Bronchial epithelial cell (primary cell): Measurements from ENCODE around the gene PTPN12. TPM values are rescaled to one million over a fixed set of nuclear protein-coding genes. Genes with fewer than 3 reads are reported as not detected.

Experiments used
- DNase-seq: peaks from one replicate; pipeline ENCODE4 v3.0.0-alpha.2; 2010; ENCODE audit warnings: low read depth
- FAIRE-seq: peaks from 2 replicates; lab custom pipeline; 2011; peaks lifted over from hg19 to GRCh38; lab: Jason Lieb, UNC
- H3K27me3 ChIP-seq: 2 replicates; pipeline ENCODE4 v1.5.1; 2011; ENCODE audit warnings: low read length; ENCODE audit not compliant: control insufficient read depth, insufficient read depth
- H3K36me3 ChIP-seq: 2 replicates; pipeline ENCODE4 v1.5.1; 2011; ENCODE audit warnings: low read length; ENCODE audit not compliant: control insufficient read depth, insufficient read depth
- H3K4me3 ChIP-seq: 2 replicates; pipeline ENCODE4 v1.5.1; 2011; ENCODE audit warnings: mild to moderate bottlenecking, low read depth, low read length, control low read depth
- total RNA-seq: library from RNA; depleted of rRNA; stranded (reverse); fragments of >200 nt; gene quantifications from 2 replicates; pipeline ENCODE4 v1.2.1, GENCODE V29; 2014
- TF ChIP-seq, protein P1 (sequence below): IDR thresholded peaks from 2 replicates; pipeline ENCODE4 v1.5.1; 2011; ENCODE audit warnings: mild to moderate bottlenecking, moderate library complexity, low read length, control low read depth, inconsistent platforms; ENCODE audit not compliant: insufficient read depth, severe bottlenecking

The PTPN12 gene
- total RNA-seq, 1 donor from 2014 or later = 25.0 TPM

DNA sequence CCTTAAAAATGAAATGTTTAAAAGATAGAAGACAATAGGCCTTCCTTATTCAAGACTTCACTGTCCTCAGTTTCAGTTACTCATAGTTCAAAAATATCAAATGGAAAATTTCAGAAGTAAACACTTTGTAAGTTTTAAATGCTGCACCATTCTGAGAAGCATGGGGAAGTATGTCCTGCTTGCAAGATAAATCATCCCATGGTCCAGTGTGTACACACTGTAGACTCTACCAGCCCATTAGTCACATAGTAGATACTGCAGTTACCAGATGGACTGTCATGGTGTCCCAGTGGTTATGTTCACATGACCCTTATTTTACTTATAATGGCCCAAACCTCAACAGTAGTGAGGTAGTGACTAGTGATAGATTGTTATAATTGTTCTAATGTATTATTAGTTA is 69.5 kb downstream of the PTPN12 start:
- H3K36me3 ChIP-seq = peaks cover 1% of the 10 kb centered on the region
- no peak for FAIRE-seq
- H3K4me3 ChIP-seq = no peak overlapping the region
- no peaks in the 10 kb centered on the region for H3K27me3 ChIP-seq
- TF ChIP-seq, protein P1, sequence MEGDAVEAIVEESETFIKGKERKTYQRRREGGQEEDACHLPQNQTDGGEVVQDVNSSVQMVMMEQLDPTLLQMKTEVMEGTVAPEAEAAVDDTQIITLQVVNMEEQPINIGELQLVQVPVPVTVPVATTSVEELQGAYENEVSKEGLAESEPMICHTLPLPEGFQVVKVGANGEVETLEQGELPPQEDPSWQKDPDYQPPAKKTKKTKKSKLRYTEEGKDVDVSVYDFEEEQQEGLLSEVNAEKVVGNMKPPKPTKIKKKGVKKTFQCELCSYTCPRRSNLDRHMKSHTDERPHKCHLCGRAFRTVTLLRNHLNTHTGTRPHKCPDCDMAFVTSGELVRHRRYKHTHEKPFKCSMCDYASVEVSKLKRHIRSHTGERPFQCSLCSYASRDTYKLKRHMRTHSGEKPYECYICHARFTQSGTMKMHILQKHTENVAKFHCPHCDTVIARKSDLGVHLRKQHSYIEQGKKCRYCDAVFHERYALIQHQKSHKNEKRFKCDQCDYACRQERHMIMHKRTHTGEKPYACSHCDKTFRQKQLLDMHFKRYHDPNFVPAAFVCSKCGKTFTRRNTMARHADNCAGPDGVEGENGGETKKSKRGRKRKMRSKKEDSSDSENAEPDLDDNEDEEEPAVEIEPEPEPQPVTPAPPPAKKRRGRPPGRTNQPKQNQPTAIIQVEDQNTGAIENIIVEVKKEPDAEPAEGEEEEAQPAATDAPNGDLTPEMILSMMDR = no peak
- DNase-seq = no peak

DNA sequence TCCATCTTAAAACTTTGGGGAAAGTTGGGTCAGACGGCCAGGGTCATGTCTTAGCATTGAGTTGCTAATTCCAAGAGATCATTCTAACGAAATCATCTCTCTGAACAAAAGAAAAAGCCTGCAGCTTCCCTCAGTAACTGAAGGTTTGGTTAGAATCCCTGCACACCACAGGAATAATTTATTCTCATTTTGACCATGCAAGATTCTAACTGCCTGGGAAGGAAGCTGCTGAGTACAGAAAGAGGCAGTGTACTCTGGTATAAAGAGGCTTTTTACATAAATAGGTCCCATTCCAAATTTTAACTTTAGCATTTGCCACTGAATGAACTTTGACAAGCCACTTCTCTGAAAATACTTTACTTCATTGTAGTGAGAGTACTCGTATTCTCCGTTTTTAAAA is 82.2 kb downstream of the PTPN12 start:
- TF ChIP-seq, protein P1 = no peak
- Histone ChIP-seq H3K27me3 (no peaks in the 10 kb centered on the region), H3K4me3 (no peak overlapping the region), H3K36me3 (peaks cover 5% of the 10 kb centered on the region)
- DNase-seq (no peak), FAIRE-seq (no peak)

DNA sequence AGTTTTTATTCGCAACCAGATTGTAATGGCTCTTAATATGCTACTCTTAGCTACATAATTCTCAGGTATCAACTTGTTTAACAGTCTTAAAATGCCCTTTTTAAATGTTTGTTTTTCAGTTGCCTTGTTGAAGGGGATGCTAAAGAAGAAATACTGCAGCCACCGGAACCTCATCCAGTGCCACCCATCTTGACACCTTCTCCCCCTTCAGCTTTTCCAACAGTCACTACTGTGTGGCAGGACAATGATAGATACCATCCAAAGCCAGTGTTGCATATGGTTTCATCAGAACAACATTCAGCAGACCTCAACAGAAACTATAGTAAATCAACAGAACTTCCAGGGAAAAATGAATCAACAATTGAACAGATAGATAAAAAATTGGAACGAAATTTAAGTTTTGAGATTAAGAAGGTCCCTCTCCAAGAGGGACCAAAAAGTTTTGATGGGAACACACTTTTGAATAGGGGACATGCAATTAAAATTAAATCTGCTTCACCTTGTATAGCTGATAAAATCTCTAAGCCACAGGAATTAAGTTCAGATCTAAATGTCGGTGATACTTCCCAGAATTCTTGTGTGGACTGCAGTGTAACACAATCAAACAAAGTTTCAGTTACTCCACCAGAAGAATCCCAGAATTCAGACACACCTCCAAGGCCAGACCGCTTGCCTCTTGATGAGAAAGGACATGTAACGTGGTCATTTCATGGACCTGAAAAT is 89.7 kb downstream of the PTPN12 start:
- Histone ChIP-seq H3K36me3 (peaks cover 8% of the 10 kb centered on the region), H3K27me3 (no peaks in the 10 kb centered on the region), H3K4me3 (no peak overlapping the region)
- TF ChIP-seq, protein P1 = no peak
- DNase-seq (no peak), FAIRE-seq (no peak)

DNA sequence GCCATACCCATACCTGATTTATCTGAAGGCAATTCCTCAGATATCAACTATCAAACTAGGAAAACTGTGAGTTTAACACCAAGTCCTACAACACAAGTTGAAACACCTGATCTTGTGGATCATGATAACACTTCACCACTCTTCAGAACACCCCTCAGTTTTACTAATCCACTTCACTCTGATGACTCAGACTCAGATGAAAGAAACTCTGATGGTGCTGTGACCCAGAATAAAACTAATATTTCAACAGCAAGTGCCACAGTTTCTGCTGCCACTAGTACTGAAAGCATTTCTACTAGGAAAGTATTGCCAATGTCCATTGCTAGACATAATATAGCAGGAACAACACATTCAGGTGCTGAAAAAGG is 90.2 kb downstream of the PTPN12 start:
- Histone ChIP-seq H3K36me3 (peaks cover 4% of the 10 kb centered on the region), H3K27me3 (no peaks in the 10 kb centered on the region), H3K4me3 (no peak overlapping the region)
- TF ChIP-seq, protein P1 = no peak
- DNase-seq = peak; percentile 41
- no peak for FAIRE-seq

DNA sequence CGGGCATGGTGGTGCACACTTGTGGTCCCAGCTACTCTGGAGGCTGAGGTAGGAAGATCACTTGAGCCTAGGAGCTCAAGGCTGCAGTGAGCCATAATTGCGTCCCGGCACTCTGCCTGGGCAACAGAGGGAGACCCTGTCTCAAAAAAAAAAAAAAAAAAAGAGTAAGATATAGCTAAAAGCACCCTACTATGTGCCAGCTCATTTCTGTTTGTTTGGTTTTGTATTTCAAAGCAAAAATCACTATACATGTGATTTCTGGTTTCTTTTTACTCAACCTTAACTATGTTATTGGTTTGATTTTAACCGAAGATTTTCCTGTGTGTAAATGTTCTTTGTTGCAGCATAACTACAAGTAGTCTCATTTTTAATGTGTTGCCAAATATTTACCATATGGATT is 92.7 kb downstream of the PTPN12 start:
- no peak for DNase-seq
- no peak for FAIRE-seq

More for the DNA sequence above, 92.7 kb downstream of the PTPN12 start:
- Histone ChIP-seq H3K27me3 (no peaks in the 10 kb centered on the region), H3K4me3 (no peak overlapping the region), H3K36me3 (peaks cover 6% of the 10 kb centered on the region)
- TF ChIP-seq, protein P1 = no peak
